Stimulated activated CD8-positive, alpha-beta memory T cell treated with anti-CD3 and anti-CD28 coated beads, Interleukin-15, amount 100 ng/mL, for 24 hours (primary cell): Measurements from ENCODE around the gene OXSM.

ENCODE experiments used
- DNase-seq: peaks from one replicate; pipeline ENCODE4 v3.0.0-alpha.2; 2020; ENCODE audit warnings: low read depth

Gene OXSM

DNA sequence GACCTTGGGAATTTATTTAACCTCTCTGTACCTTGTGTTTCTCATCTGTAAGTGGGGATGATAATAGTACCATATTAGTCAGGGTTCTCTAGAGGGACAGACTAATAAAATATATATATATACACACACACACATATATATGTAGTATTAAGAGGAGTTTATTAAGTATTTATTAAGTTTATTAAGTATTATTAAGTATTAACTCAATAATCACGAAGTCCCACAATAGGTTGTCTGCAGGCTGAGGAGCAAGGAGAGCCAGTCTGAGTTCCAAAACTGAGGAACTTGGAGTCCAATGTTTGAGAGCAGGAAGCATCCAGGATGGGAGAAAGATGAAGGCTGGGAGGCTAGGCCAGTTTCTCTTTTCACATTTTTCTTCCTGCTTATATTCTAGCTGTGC lies 14.8 kb downstream of the OXSM start:
- DNase-seq: no peak

DNA sequence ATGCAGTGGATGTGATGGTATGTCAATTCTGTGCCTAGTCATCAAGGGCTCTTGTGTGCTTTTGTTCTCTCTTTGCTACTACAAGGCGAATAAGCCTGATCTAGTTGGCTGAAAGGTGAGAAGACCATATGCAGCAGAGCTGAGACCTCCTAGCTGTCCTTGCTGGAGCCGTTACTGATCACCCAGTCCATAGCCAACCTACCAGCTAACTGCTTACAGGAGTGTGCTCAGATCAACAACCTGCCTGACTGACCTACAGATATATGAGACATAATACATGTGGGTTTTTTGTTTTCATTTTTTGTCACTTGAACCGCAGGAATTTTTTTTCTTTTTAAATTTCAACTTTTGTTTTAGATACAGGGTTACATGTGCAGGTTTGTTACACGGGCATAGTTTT lies 22.8 kb downstream of the OXSM start:
- DNase-seq: no peak

DNA sequence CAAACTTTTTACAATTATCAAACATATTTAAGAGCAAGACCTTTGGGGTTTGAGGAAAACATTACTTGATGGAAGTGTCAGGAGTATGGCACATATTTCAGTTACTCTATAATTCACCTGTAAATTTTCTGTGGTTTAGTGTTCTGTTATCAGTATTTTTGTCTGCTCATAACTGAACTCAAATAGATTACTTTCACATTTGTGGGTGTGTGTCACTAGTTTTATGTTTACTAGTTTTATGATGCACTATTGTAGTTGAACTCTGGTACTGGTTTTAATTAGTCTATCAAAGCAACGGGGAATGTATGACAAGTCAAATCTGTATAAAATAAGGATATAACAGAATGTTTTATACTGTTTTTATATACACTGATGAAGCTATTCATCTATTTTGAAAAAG lies 27.2 kb downstream of the OXSM start:
- no peak for DNase-seq

DNA sequence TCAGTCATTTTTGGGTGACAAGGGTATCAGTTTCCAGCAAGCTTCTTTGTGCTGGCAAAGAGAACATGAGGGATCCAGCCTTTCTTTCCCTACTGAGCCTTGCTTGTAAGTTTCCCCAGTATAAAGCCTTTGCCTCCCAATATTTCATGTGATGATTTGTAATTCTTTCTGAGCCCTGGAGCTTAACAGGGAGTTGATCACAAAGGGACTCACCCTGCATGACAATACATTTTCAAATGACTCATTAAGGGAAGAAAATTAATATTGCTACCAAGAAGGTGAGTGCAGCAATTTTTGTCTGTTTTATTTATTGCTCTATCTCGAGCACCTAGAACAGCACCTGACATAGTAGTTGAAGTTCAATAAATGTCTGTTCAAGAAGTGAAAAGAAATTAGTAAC lies 27.7 kb downstream of the OXSM start:
- DNase-seq: no peak

DNA sequence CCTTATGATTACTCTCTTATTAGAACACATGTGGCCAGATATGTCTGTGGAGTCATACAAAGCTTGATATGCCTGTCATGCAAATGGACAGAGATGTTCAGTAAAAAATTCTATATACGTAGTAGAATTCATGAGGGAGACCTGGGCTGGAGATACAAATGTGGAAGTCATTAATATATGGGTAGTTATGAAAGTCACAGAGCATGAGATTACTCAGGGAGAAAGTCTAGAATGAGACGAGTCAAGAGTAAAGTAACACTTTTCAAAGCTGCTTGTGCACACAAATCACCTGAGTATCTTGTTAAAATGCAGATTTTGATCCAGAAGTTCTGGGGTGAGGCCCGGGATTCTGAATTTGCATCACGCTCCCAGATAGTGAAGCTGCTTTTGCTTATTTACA lies 28.4 kb downstream of the OXSM start:
- no peak for DNase-seq

DNA sequence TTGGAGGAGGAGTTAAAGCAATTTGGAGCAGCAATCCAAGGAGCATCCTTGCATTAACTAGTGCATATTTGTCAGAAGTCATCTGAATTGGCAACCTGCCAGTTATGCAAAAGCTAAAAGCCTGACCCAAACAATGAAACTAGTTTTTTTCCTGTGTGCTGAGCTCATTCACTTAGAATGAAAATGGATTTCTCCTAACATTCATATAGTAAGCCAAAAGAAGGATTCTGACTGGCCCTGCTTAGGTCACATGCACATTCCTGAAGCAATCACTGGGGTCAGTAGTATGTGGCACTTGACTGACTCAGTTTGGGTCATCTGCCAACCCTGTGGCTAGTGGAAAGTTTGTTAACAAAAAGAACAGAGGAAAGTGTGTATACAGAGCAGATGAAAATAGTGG lies 30.5 kb downstream of the OXSM start:
- DNase-seq: no peak

DNA sequence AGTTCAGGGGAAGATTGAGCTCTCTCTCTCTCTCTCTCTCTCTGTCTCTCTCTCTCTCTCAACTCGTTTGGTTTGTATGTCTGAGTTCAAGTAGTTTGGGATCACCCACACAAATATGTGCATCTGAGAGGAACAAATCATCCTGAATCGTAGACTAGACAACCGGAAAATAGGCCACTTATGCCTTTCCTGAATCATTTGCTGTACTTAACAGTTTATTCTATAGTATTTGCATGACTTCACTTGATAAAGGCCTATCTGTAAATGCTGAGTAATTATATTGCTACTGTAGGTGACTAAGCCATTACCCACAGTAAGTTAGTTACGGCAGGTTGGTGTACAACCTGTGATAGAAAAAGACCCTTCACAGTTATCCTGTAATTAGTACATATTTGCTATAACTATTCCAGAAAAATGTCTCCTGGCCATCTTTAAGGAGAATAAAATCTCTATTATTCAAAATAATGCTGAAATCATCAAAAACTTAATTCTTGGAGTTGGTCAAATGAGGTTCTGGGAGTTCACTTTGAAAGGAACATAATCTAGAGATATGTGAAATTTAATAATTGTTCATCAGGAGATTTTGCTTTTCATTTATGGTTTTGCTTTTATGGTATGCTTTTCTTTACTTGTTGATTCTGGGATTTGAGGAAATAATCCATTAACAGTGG lies 31.1 kb downstream of the OXSM start:
- DNase-seq: no peak

DNA sequence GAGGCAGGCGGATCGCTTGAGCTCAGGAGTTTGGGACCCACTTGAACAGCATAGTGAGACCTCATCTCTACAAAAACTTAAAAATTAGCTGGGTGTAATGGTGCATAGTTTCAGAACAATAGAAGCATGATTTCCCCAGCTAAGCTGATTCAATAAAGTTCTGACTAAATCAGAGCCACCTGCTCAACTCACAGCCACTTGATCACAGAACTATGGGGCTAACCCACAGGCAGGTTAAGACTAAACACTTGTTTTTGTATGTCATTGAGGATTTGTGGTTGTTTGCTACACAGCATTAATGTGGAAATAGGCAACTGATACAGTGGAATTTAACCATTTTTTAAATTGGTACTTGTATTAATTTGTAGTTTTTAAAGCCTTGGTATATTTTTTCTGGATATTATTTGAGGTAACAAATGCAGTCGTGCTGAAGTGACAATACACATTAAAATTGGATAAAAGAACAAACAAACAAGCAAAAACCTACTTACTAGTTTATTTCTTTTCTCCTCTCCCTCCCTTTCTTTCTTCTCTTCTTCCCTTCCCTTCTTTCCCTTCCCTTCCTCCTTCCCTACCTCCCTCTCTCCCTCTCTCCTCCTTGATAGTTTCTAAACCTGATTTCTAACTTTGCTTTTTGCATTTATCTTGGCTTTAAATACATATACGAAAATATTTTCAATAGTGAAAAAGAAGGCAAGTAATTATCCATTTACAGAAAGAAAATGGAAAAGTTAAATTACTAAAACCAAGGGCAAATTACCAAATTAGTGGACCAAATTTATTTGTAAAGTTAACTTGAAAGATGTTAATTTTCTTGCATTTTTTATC lies 32.1 kb downstream of the OXSM start:
- DNase-seq: no peak

DNA sequence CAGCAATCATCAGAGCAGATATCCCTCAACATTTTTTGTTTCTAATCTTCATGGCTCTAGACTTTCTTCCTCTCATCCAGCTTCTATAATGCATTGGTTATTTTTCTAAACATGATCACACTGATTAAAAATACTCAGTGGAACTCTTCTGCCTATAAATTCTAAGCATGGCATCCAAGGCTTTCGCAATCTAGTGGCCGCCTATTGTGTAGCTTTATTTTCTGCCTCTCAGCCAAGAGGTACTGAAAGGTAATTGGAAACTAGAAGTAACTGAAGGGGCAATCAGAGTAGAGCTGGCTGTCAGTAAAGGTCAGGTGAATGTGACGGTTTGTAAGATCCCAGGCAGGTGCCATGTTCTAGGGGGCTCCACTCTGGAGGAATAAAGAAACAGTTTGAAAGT lies 33.4 kb downstream of the OXSM start:
- DNase-seq: no peak

DNA sequence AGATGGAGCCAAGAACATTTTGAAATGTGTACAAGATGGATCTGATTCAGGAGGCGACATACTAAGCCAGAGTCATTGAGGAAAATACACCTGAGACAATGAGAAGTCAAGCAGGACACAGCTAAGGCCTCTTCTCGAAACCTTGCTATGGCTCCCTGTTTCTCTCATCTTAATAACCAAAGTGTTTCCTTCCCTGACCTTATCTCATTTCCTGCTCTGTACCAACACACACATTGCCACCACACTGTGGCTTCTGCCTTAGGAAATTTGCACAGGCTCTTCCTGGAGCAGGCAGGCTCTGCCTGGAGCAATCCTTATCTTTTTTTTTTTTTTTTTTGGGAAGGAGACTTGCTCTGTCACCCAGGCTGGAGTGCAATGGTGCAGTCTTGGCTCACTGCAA lies 36.6 kb downstream of the OXSM start:
- DNase-seq: no peak

DNA sequence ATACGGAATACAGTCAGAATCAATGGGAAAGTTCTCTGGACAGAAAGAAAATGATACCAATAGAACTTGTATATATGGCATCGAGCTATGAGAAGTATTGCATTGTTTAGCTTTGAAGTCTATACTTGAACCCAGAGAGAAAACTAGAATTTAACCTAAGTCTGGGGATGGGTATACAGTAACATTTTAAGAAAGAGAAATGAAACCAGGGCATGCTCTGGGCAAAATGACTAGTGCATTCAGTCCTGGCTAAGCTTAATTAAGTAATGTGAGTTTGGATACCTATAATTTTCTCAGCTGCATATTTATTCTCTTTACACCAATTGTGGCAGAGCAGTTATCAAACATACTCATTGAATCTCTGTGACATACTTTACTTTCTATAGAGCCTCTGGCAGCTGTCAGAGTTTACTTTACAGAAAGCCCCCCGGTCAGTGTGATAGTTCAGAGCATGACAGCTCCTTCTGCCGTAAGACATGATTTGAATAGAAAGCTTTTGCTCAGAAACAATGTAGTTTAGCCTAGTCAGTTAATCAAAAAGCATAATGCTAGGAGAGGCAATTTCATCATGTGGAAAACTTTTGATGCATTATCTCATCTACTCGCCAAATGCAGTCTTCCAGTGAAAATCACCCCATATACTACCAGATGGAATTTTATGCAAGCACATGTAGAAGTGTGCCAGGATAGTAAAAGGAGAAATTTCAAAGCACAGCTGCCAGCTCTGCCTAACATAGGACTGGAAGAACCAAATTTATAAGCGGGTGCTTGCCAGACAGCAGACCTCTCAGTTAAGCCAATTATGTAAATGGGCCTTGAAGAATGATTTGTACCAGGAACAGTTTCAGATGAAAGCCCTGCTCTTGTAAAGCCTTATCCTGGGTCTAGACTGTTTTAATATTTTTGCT lies 40.7 kb downstream of the OXSM start:
- DNase-seq: no peak

DNA sequence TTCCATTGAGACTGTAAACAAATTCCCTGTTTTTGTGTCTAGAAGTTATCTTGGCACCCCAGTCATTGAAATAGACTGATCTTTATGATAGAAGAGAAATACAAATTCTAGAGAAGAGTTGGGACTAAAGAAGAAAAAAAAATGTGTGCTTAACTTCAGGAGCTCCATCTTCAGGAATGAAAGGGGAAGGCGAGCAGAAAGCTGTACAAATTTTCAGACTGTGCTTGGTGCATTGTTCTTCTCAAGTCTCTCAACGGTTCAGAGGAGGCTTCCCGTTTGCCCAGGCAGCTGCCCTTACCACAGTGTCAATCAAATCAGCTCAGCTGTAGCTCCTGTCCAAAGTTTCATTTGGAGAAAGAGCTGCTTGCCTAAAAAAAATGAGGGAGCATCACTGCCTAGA lies 41.7 kb downstream of the OXSM start:
- DNase-seq: no peak

DNA sequence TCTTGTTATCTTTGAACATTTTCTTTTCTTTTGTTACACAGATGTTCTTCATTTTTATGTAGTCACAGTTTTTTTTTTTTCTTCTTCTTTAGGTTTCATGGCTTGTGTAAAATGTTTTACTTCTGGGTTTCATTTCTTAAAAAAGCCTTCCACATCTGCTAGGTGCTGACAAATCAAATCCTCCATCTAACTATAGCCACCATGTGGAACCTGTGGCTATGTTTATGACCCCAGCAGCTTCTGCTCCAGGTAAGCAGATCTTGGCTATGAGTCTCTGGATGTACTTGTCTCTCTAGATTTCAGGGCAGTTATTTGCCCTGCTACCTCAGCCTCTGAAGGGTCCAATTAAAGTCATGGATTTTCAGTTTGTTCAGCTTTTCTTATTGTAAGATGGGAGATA lies 44.5 kb downstream of the OXSM start:
- no peak for DNase-seq

DNA sequence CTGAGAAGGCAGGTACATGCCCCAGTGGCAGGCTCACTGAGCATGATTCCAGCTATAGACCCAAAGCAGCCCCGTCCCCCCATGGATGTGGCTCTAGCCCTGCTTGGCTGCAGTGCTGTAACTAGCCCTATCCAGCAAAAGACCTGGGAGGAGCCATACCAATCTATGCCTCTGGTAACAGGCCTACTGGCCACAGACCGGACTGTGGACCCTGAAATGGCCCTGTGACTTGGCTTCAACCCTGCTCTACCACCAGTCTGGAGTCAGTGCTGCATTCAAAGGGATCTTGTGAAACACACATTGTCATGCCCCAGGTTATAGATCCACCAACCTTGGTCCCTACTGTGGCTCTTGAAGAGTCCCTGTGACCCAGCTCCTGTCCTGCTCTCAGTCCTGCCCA lies 46.7 kb downstream of the OXSM start:
- DNase-seq: no peak

DNA sequence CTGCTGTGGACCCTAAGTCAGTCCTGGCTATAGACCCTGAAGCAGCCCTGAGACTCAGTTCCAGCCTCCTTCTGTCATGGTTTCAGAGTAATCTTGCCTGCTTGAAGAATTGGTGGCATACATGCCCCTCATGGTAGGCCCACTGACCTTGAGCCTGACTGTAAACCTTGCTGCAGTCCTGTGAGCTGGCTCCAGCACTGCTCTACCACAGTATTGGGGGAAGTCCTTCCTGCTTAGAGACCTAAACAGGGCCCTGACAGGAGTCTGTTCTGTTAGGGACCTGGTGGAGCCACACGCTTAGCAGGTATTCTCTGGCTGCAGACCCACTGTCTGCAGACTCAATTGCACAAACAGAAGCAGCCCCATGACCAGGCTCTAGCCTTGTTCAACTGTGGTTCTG lies 47.1 kb downstream of the OXSM start:
- DNase-seq: no peak

DNA sequence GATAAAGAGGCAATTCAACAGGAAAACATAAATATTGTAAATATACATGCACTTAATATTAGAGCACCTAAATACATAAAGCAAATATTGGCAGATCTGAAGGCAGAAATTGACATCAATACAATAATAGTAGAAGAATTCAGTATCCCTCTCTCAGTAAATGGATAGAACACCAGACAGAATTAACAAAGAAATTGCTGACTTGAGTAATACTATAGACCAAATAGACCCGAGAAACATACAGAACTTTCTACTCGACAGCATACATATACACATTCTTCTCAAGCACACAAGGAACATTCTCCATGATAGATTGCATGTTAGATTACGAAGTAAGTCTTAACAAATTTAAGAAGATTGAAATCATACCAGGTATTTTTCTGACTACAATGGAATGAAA lies 50.2 kb downstream of the OXSM start:
- DNase-seq: no peak

DNA sequence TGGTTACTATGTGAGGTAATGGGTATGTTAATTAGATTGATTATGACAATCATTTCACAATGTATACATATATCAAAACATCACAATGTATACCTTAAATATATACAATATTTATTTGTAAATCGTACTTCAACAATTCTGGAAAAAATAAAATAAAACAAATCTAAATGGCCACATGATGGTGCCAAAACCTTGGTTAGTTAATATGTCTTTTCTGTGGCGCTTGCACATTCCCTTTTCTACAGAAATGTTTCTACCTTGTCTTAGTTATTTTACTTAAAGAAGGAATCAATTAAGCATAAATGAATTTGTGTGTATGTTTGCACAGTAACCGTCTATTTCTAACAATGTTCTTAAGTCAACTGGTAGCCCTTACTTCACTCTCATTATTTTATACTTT lies 53.4 kb downstream of the OXSM start:
- DNase-seq: no peak
